ENCODE results near the gene C14orf180.

GRCh38 chr14:104530646-104531045 lies 48.9 kb upstream of the C14orf180 start:
- TF ChIP-seq POLR2AphosphoS5 (IDR thresholded peaks at IDR 0.05), result no peak
- TF ChIP-seq CTCF (IDR thresholded peaks at IDR 0.05), result no peak
